ENCODE data around the gene MBD2.
"Not testable (repeated sequence)": the region's sequence is repeated elsewhere in the genome, so short reads cannot be mapped to it uniquely, and the experiment has no call there.

The MBD2 gene

DNA sequence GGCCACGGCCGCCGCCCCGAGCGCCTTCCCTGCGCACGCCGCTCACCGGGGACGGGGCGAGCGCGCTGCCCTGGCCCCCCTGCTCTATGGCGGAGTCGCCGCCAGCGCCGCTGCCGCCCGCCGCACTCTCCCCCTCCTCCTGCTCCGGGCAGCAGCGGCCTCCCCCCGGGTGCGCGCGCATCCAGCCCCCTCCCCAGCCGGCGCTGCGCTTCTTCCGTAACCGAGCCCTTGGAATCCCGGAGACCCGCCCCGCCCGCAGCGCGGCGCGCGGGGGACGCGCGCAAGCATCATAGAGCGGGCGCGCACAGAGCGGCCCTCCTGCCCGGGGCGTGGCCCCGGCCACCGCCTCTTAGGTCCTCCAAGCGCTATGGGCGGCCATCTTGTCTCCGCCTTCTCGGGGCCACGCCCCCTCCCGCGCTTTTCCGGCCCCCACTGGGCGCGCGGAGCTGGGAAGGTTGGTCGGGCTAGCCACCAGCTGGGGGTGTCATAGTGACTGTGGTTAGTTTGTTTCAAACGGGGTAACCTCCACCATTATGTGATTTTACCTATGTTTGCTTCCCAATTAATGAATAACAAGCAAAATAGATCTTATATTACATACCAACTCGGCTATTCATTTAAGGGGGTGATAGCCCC, at the start of gene MBD2:
MBD2 (minus strand) TSS at position 291 of the 636 bp plus-strand sequence; CDS start at position 181, 110 bp downstream.
- H3K9me3 ChIP-seq (replicated peaks in 1 of 11), result 0 out of 22 replicates have a peak, but pooled peaks cover 0 to 6% (median 0%) of the 10 kb centered on the region in 11 experiments
- peak within 1 kb of the TSS; percentile 83 to 97 (median 92) for H3K4me2 ChIP-seq
- peak within 1 kb of the TSS; percentile 70 to 88 (median 78) for H3K4me3 ChIP-seq
- H4K20me1 ChIP-seq, result peaks cover 42 to 43% (median 42%) of the 10 kb centered on the region in 11 experiments
- peaks cover 0 to 26% (median 12%) of the 10 kb centered on the region in 11 experiments; a peak in 11 of 22 replicates for H3K36me3 ChIP-seq
- peak within 1 kb of the TSS; percentile 90 to 96 (median 93) for H3K9ac ChIP-seq
- H3K27ac ChIP-seq, result peak within 1 kb of the TSS; percentile 86 to 97 (median 89)
- TF ChIP-seq Cebpa-rat (IDR thresholded peaks at IDR 0.05), result no peak
- H3K4me1 ChIP-seq, result peaks cover 17 to 45% (median 38%) of the 10 kb centered on the region in 10 experiments
- H3K27me3 ChIP-seq, result no peaks in the 10 kb centered on the region

GRCh38 chr18:54269893-54270844, 45.7 kb upstream of the MBD2 start:
- H3K27me3 ChIP-seq, result no peaks in the 10 kb centered on the region
- no peak for TF ChIP-seq Cebpa-rat (IDR thresholded peaks at IDR 0.05)
- H3K27ac ChIP-seq, result peak overlapping the region; percentile 90 to 96 (median 93)
- H3K9ac ChIP-seq, result peak overlapping the region; percentile 86 to 95 (median 89)
- H3K36me3 ChIP-seq, result peaks cover 0 to 4% (median 0%) of the 10 kb centered on the region in 11 experiments; a peak in 1 of 22 replicates
- H3K9me3 ChIP-seq (replicated peaks in 1 of 11), result no peaks in the 10 kb centered on the region
- no peaks in the 10 kb centered on the region for H4K20me1 ChIP-seq
- H3K4me3 ChIP-seq, result peak overlapping the region; percentile 63 to 76 (median 68)
- peak overlapping the region; percentile 76 to 94 (median 87) for H3K4me2 ChIP-seq
- H3K4me1 ChIP-seq, result peaks cover 17 to 36% (median 26%) of the 10 kb centered on the region in 10 experiments

GRCh38 chr18:54268751-54269150, 44.3 kb upstream of the MBD2 start:
- Histone ChIP-seq H3K27ac (peak overlapping the region; percentile 90 to 96 (median 93); a peak in 21 of 22 replicates), H3K4me3 (peak overlapping the region; percentile 63 to 76 (median 68); a peak in 18 of 20 replicates), H3K4me1 (peaks cover 17 to 39% (median 26%) of the 10 kb centered on the region in 10 experiments), H3K36me3 (no peaks in the 10 kb centered on the region), H3K9ac (peak overlapping the region; percentile 86 to 95 (median 89)), H3K9me3 (replicated peaks in 1 of 11) (no peaks in the 10 kb centered on the region), H4K20me1 (no peaks in the 10 kb centered on the region), H3K27me3 (no peaks in the 10 kb centered on the region), H3K4me2 (peak overlapping the region; percentile 76 to 93 (median 86))
- no peak for TF ChIP-seq Cebpa-rat (IDR thresholded peaks at IDR 0.05)

- no peaks in the 10 kb centered on the region for H3K27me3 ChIP-seq
- H3K9me3 ChIP-seq (replicated peaks in 1 of 11), result no peaks in the 10 kb centered on the region
- no peaks in the 10 kb centered on the region for H3K36me3 ChIP-seq
- H3K4me3 ChIP-seq, result no peak overlapping the region
- no peaks in the 10 kb centered on the region for H4K20me1 ChIP-seq
- H3K9ac ChIP-seq, result no peak overlapping the region
- no peak overlapping the region for H3K4me2 ChIP-seq
- no peak for TF ChIP-seq Cebpa-rat (IDR thresholded peaks at IDR 0.05)
- H3K27ac ChIP-seq, result no peak overlapping the region
- H3K4me1 ChIP-seq, result peaks cover 17 to 39% (median 26%) of the 10 kb centered on the region in 10 experiments
Measured at GRCh38 chr18:54267701-54268100, 43.2 kb upstream of the MBD2 start.

- H3K4me2 ChIP-seq, result no peak overlapping the region
Measured at GRCh38 chr18:54263904-54264336, 39.5 kb upstream of the MBD2 start.

GRCh38 chr18:54261894-54262293, 37.4 kb upstream of the MBD2 start:
- H3K4me3 ChIP-seq, result no peak overlapping the region
- H3K4me1 ChIP-seq, result peaks cover 0 to 33% (median 13%) of the 10 kb centered on the region in 10 experiments; a peak in 17 of 20 replicates
- peak overlapping the region in 5 of 11 experiments; percentile 14 to 48 (median 38); a peak in 6 of 22 replicates for H3K27ac ChIP-seq
- no peaks in the 10 kb centered on the region for H3K9me3 ChIP-seq (replicated peaks in 1 of 11)
- no peak for TF ChIP-seq Cebpa-rat (IDR thresholded peaks at IDR 0.05)
- H4K20me1 ChIP-seq, result no peaks in the 10 kb centered on the region
- H3K4me2 ChIP-seq, result peak overlapping the region in 5 of 11 experiments; percentile 33 to 70 (median 47); a peak in 9 of 22 replicates
- H3K27me3 ChIP-seq, result no peaks in the 10 kb centered on the region
- peak overlapping the region in 2 of 11 experiments; percentile 24 to 52; a peak in 2 of 22 replicates for H3K9ac ChIP-seq
- no peaks in the 10 kb centered on the region for H3K36me3 ChIP-seq

More at GRCh38 chr18:54263904-54264336, 39.5 kb upstream of the MBD2 start:
- Histone ChIP-seq H3K36me3 (no peaks in the 10 kb centered on the region), H3K9me3 (replicated peaks in 1 of 11) (no peaks in the 10 kb centered on the region), H3K9ac (no peak overlapping the region), H4K20me1 (no peaks in the 10 kb centered on the region), H3K4me1 (peaks cover 6 to 33% (median 18%) of the 10 kb centered on the region in 10 experiments), H3K27me3 (no peaks in the 10 kb centered on the region), H3K27ac (no peak overlapping the region), H3K4me3 (no peak overlapping the region)
- TF ChIP-seq Cebpa-rat (IDR thresholded peaks at IDR 0.05), result no peak

DNA sequence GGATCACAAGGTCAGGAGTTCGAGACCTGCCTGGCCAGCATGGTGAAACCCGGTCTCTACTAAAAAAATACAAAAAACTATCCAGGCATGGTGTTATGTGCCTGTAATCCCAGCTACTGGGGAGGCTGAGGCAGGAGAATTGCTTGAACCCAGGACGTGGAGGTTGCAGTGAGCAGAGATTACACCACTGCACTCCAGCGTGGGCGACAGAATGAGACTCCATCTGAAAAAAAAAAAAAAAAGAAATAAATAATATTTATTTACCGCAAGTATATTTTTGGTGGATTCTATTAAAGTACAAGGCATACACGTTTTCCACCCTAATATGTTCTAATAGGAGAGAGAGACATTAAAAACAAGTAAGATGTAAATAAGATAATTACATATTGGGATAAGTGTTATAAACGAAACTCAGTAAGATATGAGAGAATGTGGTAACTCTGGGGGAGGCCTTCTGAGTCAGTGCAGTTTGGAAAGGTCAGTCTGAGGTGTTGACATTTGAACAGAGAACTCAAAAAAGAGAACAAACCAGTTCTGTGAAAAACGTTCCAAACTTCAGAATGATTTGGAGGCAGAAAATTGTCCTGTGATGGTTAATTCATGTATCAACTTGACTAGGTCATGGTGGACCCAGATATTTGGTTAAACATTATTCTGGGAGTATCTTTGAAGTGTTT, 36.1 kb upstream of the MBD2 start:
- Histone ChIP-seq H3K27me3 (no peaks in the 10 kb centered on the region), H3K4me3 (no peak overlapping the region), H3K9me3 (replicated peaks in 1 of 11) (no peaks in the 10 kb centered on the region), H3K9ac (no peak overlapping the region), H3K27ac (no peak overlapping the region), H3K4me1 (peaks cover 0 to 39% (median 8%) of the 10 kb centered on the region in 10 experiments; a peak in 16 of 20 replicates), H3K4me2 (peak overlapping the region in 3 of 11 experiments; percentile 44 to 70 (median 69); a peak in 5 of 22 replicates), H4K20me1 (no peaks in the 10 kb centered on the region), H3K36me3 (no peaks in the 10 kb centered on the region)
- no peak for TF ChIP-seq Cebpa-rat (IDR thresholded peaks at IDR 0.05)

GRCh38 chr18:54257818-54258217, 33.3 kb upstream of the MBD2 start:
- not testable (repeated sequence) for H3K36me3 ChIP-seq; H4K20me1 ChIP-seq; H3K4me3 ChIP-seq; H3K9me3 ChIP-seq (replicated peaks in 1 of 11); H3K27me3 ChIP-seq; H3K4me2 ChIP-seq; H3K9ac ChIP-seq; H3K27ac ChIP-seq
- peaks cover 0 to 41% (median 4%) of the 10 kb centered on the region in 10 experiments; a peak in 13 of 20 replicates for H3K4me1 ChIP-seq

Data from BLaER1 treated with 17β-estradiol and CSF1 and Interleukin-3, amounts not matched to agents 10 nM and 100 nM (cell line).